Keratinocyte (primary cell): ENCODE measurements around the gene FBXW5. TPM values are rescaled to one million over a fixed set of nuclear protein-coding genes. Genes with fewer than 3 reads are reported as not detected.

Source experiments
- DNase-seq: peaks from one replicate; pipeline ENCODE4 v3.0.0-alpha.2; 2011; ENCODE audit warnings: low read depth, missing footprints, low spot score
- FAIRE-seq: peaks from 2 replicates; lab custom pipeline; 2011; peaks lifted over from hg19 to GRCh38; lab: Jason Lieb, UNC
- H2AFZ ChIP-seq: 2 replicates; pipeline ENCODE4 v1.6.0; 2012; ENCODE audit warnings: low read length, control low read depth, inconsistent platforms; ENCODE audit not compliant: control insufficient read depth
- H3K27ac ChIP-seq: 2 replicates; pipeline ENCODE4 v1.5.1; 2011; ENCODE audit warnings: low read length; ENCODE audit not compliant: control insufficient read depth, insufficient read depth
- H3K27me3 ChIP-seq: 3 replicates; pipeline ENCODE4 v1.6.0; 2011; ENCODE audit warnings: low read length; ENCODE audit not compliant: control insufficient read depth, insufficient read depth; ENCODE audit errors: extremely low read depth
- H3K36me3 ChIP-seq, 2 experiments: 2 replicates in 1 of 2; 3 replicates in 1 of 2; pipeline ENCODE4 v1.5.1; 2011; ENCODE audit warnings: low read length in 2 of 2, mild to moderate bottlenecking in 1 of 2; ENCODE audit not compliant: control insufficient read depth in 2 of 2, insufficient read depth in 2 of 2; ENCODE audit errors: extremely low read depth in 1 of 2
- H3K4me1 ChIP-seq: 3 replicates; pipeline ENCODE4 v1.5.1; 2011; ENCODE audit warnings: low read length; ENCODE audit not compliant: control insufficient read depth, insufficient read depth; ENCODE audit errors: extremely low read depth
- H3K4me2 ChIP-seq: 3 replicates; pipeline ENCODE4 v1.6.0; 2011; ENCODE audit warnings: low read depth, low read length; ENCODE audit not compliant: control insufficient read depth, insufficient read depth; ENCODE audit errors: extremely low read depth
- H3K4me3 ChIP-seq, 3 experiments: fragments of 200-600 bp in 1 of 3; sonication (generic) in 1 of 3; 2 replicates in 2 of 3; 3 replicates in 1 of 3; pipeline ENCODE4 v1.5.1; 2011 to 2016; ENCODE audit warnings: low read length in 3 of 3, mild to moderate bottlenecking in 3 of 3, control low read depth in 2 of 3, inconsistent platforms in 1 of 3, low read depth in 1 of 3, mixed read lengths in 1 of 3, mixed run types in 1 of 3, moderate library complexity in 1 of 3; ENCODE audit not compliant: control insufficient read depth in 2 of 3, insufficient read depth in 2 of 3; ENCODE audit errors: extremely low read depth in 1 of 3
- H3K79me2 ChIP-seq: 2 replicates; pipeline ENCODE4 v1.6.0; 2012; ENCODE audit warnings: low read length; ENCODE audit not compliant: control insufficient read depth, insufficient read depth
- H3K9ac ChIP-seq: 3 replicates; pipeline ENCODE4 v1.6.0; 2011; ENCODE audit warnings: low read length; ENCODE audit not compliant: control insufficient read depth, insufficient read depth; ENCODE audit errors: extremely low read depth
- H3K9me1 ChIP-seq: 3 replicates; pipeline ENCODE4 v1.6.0; 2011; ENCODE audit warnings: low read length; ENCODE audit not compliant: control insufficient read depth, insufficient read depth; ENCODE audit errors: extremely low read depth
- H3K9me3 ChIP-seq: 2 replicates; pipeline ENCODE4 v1.5.1; 2012; ENCODE audit warnings: low read depth, low read length; ENCODE audit not compliant: control insufficient read depth
- H4K20me1 ChIP-seq: 3 replicates; pipeline ENCODE4 v1.6.0; 2011; ENCODE audit warnings: low read length; ENCODE audit not compliant: control insufficient read depth, insufficient read depth; ENCODE audit errors: extremely low read depth
- CTCF ChIP-seq, 3 experiments: IDR thresholded peaks in 1 of 3; conservative IDR thresholded peaks in 1 of 3; optimal IDR thresholded peaks in 1 of 3; 2 replicates in 2 of 3; 3 replicates in 1 of 3; pipeline versions ENCODE3 to v1.5.1; 2011; ENCODE audit warnings: low read length in 3 of 3, mild to moderate bottlenecking in 3 of 3, moderate library complexity in 2 of 3, control low read depth in 1 of 3, inconsistent platforms in 1 of 3; ENCODE audit not compliant: insufficient read depth in 2 of 3; ENCODE audit errors: extremely low read depth in 1 of 3
- EZH2 ChIP-seq: IDR thresholded peaks from one replicate; pipeline ENCODE4 v1.6.1; 2012; ENCODE audit warnings: inconsistent platforms, mild to moderate bottlenecking, low read length, moderate library complexity
- dilution Hi-C: fragments of 300-500 bp; cut with MboI; formaldehyde crosslinking; loops from one replicate; pipeline ENCODE4 v1.7.0; 2020; ENCODE audit warnings: low sequenced_read_pairs; ENCODE audit not compliant: extremely low pct_ligation_motif_present
- polyA plus RNA-seq, 5 experiments: library from polyadenylated mRNA; depleted of rRNA in 3 of 5; stranded (reverse) in 3 of 5; stranded (forward) in 1 of 5; unstranded in 1 of 5; fragments of >200 nt; gene quantifications; 1 replicate in 1 of 5; 2 replicates in 3 of 5; 3 replicates in 1 of 5; pipeline versions ENCODE4 v1.2.1 to v1.2.3, GENCODE V29; 2011 to 2012; ENCODE audit warnings: missing spikeins in 2 of 5, low read depth in 1 of 5, low replicate concordance in 1 of 5

The FBXW5 gene
- polyA plus RNA-seq, 1 donor (not counting 4 experiments of a cell fraction or from before 2014, with no cell fraction given) = 23.0 TPM

- Histone ChIP-seq H3K4me1 (no peaks in the 10 kb centered on the region), H3K9ac (no peak overlapping the region), H3K27ac (no peak overlapping the region), H2AFZ (no peak overlapping the region), H3K9me1 (no peaks in the 10 kb centered on the region), H3K27me3 (peaks cover 27% of the 10 kb centered on the region), H3K4me2 (no peak overlapping the region), H4K20me1 (no peaks in the 10 kb centered on the region), H3K4me3 (no peak overlapping the region), H3K79me2 (no peaks in the 10 kb centered on the region), H3K36me3 (no peaks in the 10 kb centered on the region), H3K9me3 (no peaks in the 10 kb centered on the region)
- DNase-seq (no peak), FAIRE-seq (no peak)
- no peak for TF ChIP-seq EZH2
- TF ChIP-seq CTCF (optimal IDR thresholded peaks at IDR 0.05 in 1 of 3, IDR thresholded peaks at IDR 0.05 in 1 of 3, conservative IDR thresholded peaks at IDR 0.05 in 1 of 3; ENCODE audit: extremely low read depth in 1 of 3, insufficient read depth in 2 of 3, low read length in 3 of 3) = no peak
- dilution Hi-C loops = no loop called here
Observed at GRCh38 chr9:136983656-136984314, 39.2 kb upstream of the FBXW5 start.

- no peaks in the 10 kb centered on the region for H3K9me1 ChIP-seq
- dilution Hi-C loops = no loop called here
- no peak overlapping the region for H3K9ac ChIP-seq
- H3K4me3 ChIP-seq = no peak overlapping the region
- H2AFZ ChIP-seq = no peak overlapping the region
- H3K79me2 ChIP-seq = no peaks in the 10 kb centered on the region
- no peaks in the 10 kb centered on the region for H4K20me1 ChIP-seq
- no peaks in the 10 kb centered on the region for H3K36me3 ChIP-seq
- H3K27me3 ChIP-seq = peaks cover 27% of the 10 kb centered on the region
- H3K4me2 ChIP-seq = no peak overlapping the region
- H3K27ac ChIP-seq = no peak overlapping the region
- H3K4me1 ChIP-seq = no peaks in the 10 kb centered on the region
- TF ChIP-seq CTCF (optimal IDR thresholded peaks at IDR 0.05 in 1 of 3, IDR thresholded peaks at IDR 0.05 in 1 of 3, conservative IDR thresholded peaks at IDR 0.05 in 1 of 3; ENCODE audit: extremely low read depth in 1 of 3, insufficient read depth in 2 of 3, low read length in 3 of 3) (no peak), EZH2 (no peak)
- FAIRE-seq (no peak), DNase-seq (no peak)
- no peaks in the 10 kb centered on the region for H3K9me3 ChIP-seq
Observed at GRCh38 chr9:136983167-136983566, 38.6 kb upstream of the FBXW5 start.
